ENCODE measurements around the gene TULP1. TPM values are rescaled to one million over a fixed set of nuclear protein-coding genes. Genes with fewer than 3 reads are reported as not detected.

TULP1 gene
- total and polyA plus RNA-seq, 2 of the 8 experiments (the other 6 are each of a cell fraction or from before 2014, with no cell fraction given): 3.2 to 6.8 TPM

- TF ChIP-seq ATF2 (IDR thresholded peaks at IDR 0.05; ENCODE audit: low read length) (peak; percentile 56; the same call in 1 of the 2 replicates), SP4 (IDR thresholded peaks at IDR 0.05; ENCODE audit: low read length) (no peak), POLR2AphosphoS5 (IDR thresholded peaks at IDR 0.05; ENCODE audit: low read depth, low read length) (peak; percentile 85), CHD7 (IDR thresholded peaks at IDR 0.05; ENCODE audit: insufficient replicate concordance, low read length) (no peak), CBX8 (IDR thresholded peaks at IDR 0.05; ENCODE audit: borderline replicate concordance, low read depth, low read length) (no peak), POLR2A (IDR thresholded peaks at IDR 0.05; ENCODE audit: control extremely low read depth in 1 of 2, low read depth in 2 of 2, low read length in 2 of 2) (peak in 1 of 2 experiments; percentile 83; a peak in 2 of 3 replicates), SP2 (IDR thresholded peaks at IDR 0.05; ENCODE audit: low read length) (no peak), RFX5 (IDR thresholded peaks at IDR 0.05; ENCODE audit: borderline replicate concordance, low read depth, low read length) (no peak)
Observed at GRCh38 chr6:35474131-35474941, 38.4 kb downstream of the TULP1 start (continued).
